ENCODE measurements around the gene PMEPA1. TPM values are rescaled to one million over a fixed set of nuclear protein-coding genes. Genes with fewer than 3 reads are reported as not detected.

Gene PMEPA1
- total and polyA plus RNA-seq, 2 donors (not counting 3 experiments of a cell fraction or from before 2014, with no cell fraction given), result 31.6 to 33.2 TPM

GRCh38 chr20:57732226-57732625 lies 22.4 kb upstream of the PMEPA1 start:
- no peak for FAIRE-seq
- Histone ChIP-seq H4K20me1 (replicated peaks; ENCODE audit: control insufficient read depth, extremely low read depth, insufficient read depth, low read length) (no peaks in the 10 kb centered on the region), H3K79me2 (ENCODE audit: control insufficient read depth, insufficient read depth, low read length) (no peaks in the 10 kb centered on the region), H3K4me1 (ENCODE audit: control insufficient read depth, extremely low read depth, insufficient read depth, low read length) (no peaks in the 10 kb centered on the region), H3K9ac (replicated peaks; ENCODE audit: extremely low read depth, insufficient read depth, low read length) (no peak overlapping the region), H3K4me3 (replicated peaks in 1 of 3; ENCODE audit: insufficient read depth in 1 of 3, low read depth in 1 of 3, low read length in 3 of 3) (no peak overlapping the region), H3K9me1 (replicated peaks; ENCODE audit: control insufficient read depth, extremely low read depth, insufficient read depth, low read length) (no peaks in the 10 kb centered on the region), H3K27ac (ENCODE audit: insufficient read depth, low read depth, low read length) (no peak overlapping the region), H2AFZ (ENCODE audit: low read depth, low read length) (no peak overlapping the region), H3K27me3 (ENCODE audit: control insufficient read depth in 2 of 2, insufficient read depth in 2 of 2, low read length in 2 of 2) (peaks cover 7 to 35% of the 10 kb centered on the region in 2 experiments), H3K9me3 (replicated peaks; ENCODE audit: control insufficient read depth, insufficient read depth, low read length) (no peaks in the 10 kb centered on the region), H3K36me3 (ENCODE audit: control insufficient read depth in 2 of 2, extremely low read depth in 1 of 2, insufficient read depth in 2 of 2, low read length in 2 of 2) (no peaks in the 10 kb centered on the region), H3K4me2 (ENCODE audit: insufficient read depth, low read length) (no peak overlapping the region)
- intact Hi-C loops (cut with micrococcal nuclease), result no loop called here
- ChIA-PET CTCF (interaction anchor here (1.0 kb wide), 1 partner anchor 12 kb away, joined by 3 read pairs; no protein-coding TSS in a partner anchor), POLR2A (no interaction called here)
- dilution Hi-C loops (cut with MboI; ENCODE audit: extremely low pct_ligation_motif_present, low sequenced_read_pairs), result no loop called here
- TF ChIP-seq EZH2 (IDR thresholded peaks at IDR 0.05; ENCODE audit: borderline replicate concordance, low read depth, low read length, severe bottlenecking), result no peak
- TF ChIP-seq CTCF (IDR thresholded peaks at IDR 0.05; ENCODE audit: extremely low read depth in 1 of 2, insufficient read depth in 1 of 2, low read depth in 1 of 2, low read length in 2 of 2), result no peak
- no peak for TF ChIP-seq POLR2A (IDR thresholded peaks at IDR 0.05; ENCODE audit: low read depth, low read length)
- no peak for TF ChIP-seq GATA2 (IDR thresholded peaks at IDR 0.05; ENCODE audit: insufficient read depth, insufficient read length, low read depth, low read length)
- TF ChIP-seq FOS (IDR thresholded peaks at IDR 0.05; ENCODE audit: borderline replicate concordance, insufficient read depth, low read length), result no peak
- TF ChIP-seq MYC (IDR thresholded peaks at IDR 0.05; ENCODE audit: low read depth, low read length), result no peak
- TF ChIP-seq JUN (IDR thresholded peaks at IDR 0.05; ENCODE audit: borderline replicate concordance, insufficient read depth, insufficient read length, low read depth), result no peak
- TF ChIP-seq POLR2AphosphoS5 (IDR thresholded peaks at IDR 0.05; ENCODE audit: insufficient read depth, low read depth, low read length), result no peak
- no peak for TF ChIP-seq MAX (IDR thresholded peaks at IDR 0.05; ENCODE audit: insufficient read depth, insufficient read length)
- no TSS peak for BruUV-seq (replicated peaks)
- DNase-seq (ENCODE audit: low read depth, low spot score), result no peak

Measured in endothelial cell of umbilical vein (primary cell).